Lung (tissue), 12 donors: Measurements from ENCODE around the gene NTF3. TPM values are rescaled to one million over a fixed set of nuclear protein-coding genes. Genes with fewer than 3 reads are reported as not detected.

Source experiments
- ATAC-seq: fragments of 200-7000 bp; cut with Tn5 transposase; one replicate; pipeline ENCODE4 v1.9.1; 2020; ENCODE audit warnings: moderate number of reproducible peaks; ENCODE audit not compliant: insufficient read depth, low FRiP score
- DNase-seq, 3 donors: peaks; one replicate each; pipeline ENCODE4 v3.0.0-alpha.2; 2013 to 2017
- H3K27ac ChIP-seq, 2 donors: one replicate each; pipeline ENCODE4 v1.5.1; 2013; ENCODE audit warnings: mild to moderate bottlenecking in 2 of 2, moderate library complexity in 2 of 2, control low read depth in 1 of 2, inconsistent platforms in 1 of 2, low read depth in 1 of 2, low read length in 1 of 2
- H3K27me3 ChIP-seq, 3 donors: one replicate each; pipeline ENCODE4 v1.5.1; 2013; ENCODE audit warnings: low read length in 2 of 3; ENCODE audit not compliant: control insufficient read depth in 3 of 3, insufficient read depth in 3 of 3
- H3K36me3 ChIP-seq, 4 donors: one replicate each; pipeline ENCODE4 v1.5.1; 2013; ENCODE audit warnings: low read length in 4 of 4, mild to moderate bottlenecking in 1 of 4, moderate library complexity in 1 of 4; ENCODE audit not compliant: control insufficient read depth in 4 of 4, insufficient read depth in 4 of 4
- H3K4me1 ChIP-seq, 5 donors: one replicate each; pipeline ENCODE4 v1.5.1; 2013; ENCODE audit warnings: low read length in 5 of 5, mild to moderate bottlenecking in 2 of 5, moderate library complexity in 1 of 5; ENCODE audit not compliant: control insufficient read depth in 5 of 5, insufficient read depth in 5 of 5
- H3K4me3 ChIP-seq: one replicate; pipeline ENCODE4 v1.5.1; 2013; ENCODE audit warnings: mild to moderate bottlenecking, control low read depth, moderate library complexity
- H3K9ac ChIP-seq, 2 donors: one replicate each; pipeline ENCODE4 v1.5.1; 2013; ENCODE audit warnings: low read length in 2 of 2, control low read depth in 1 of 2; ENCODE audit not compliant: insufficient read depth in 1 of 2
- H3K9me3 ChIP-seq, 4 donors: one replicate each; pipeline ENCODE4 v1.5.1; 2013; ENCODE audit warnings: low read length in 3 of 4, mild to moderate bottlenecking in 1 of 4, moderate library complexity in 1 of 4; ENCODE audit not compliant: control insufficient read depth in 4 of 4, insufficient read depth in 3 of 4
- CTCF ChIP-seq: IDR thresholded peaks from 2 replicates; pipeline ENCODE4 v1.5.1; 2012; ENCODE audit warnings: mild to moderate bottlenecking; ENCODE audit errors: control extremely low read depth, extremely low read depth
- WGBS, 2 donors: extraction: QIAGEN DNeasy Blood & Tissue Kit; methylation state at CpG; one replicate each; pipeline ENCODE4 v1.1.7; 2013; 5-methylcytosine and 5-hydroxymethylcytosine counted together
- polyA plus RNA-seq, 2 donors: library from polyadenylated mRNA; stranded (reverse); fragments of 200-250 nt; gene quantifications; one replicate each; pipeline ENCODE4 v1.2.1, GENCODE V29; 2013
- total RNA-seq, 2 donors: library from RNA; depleted of rRNA in 1 of 2; stranded (reverse); fragments of >200 nt in 1 of 2; gene quantifications; one replicate each; pipeline ENCODE4 v1.2.1, GENCODE V29; 2014 to 2021
- donor health status: control.
- donor health status: control.
- donor health status: Bipolar disorder and iron deficiency.
- donor health status: healthy.
- donor health status: DM: yes; HTN: yes; CAD: no.

NTF3 gene
- total and polyA plus RNA-seq, 4 donors: 0.84 to 2.7 (median 1.0) TPM

DNA sequence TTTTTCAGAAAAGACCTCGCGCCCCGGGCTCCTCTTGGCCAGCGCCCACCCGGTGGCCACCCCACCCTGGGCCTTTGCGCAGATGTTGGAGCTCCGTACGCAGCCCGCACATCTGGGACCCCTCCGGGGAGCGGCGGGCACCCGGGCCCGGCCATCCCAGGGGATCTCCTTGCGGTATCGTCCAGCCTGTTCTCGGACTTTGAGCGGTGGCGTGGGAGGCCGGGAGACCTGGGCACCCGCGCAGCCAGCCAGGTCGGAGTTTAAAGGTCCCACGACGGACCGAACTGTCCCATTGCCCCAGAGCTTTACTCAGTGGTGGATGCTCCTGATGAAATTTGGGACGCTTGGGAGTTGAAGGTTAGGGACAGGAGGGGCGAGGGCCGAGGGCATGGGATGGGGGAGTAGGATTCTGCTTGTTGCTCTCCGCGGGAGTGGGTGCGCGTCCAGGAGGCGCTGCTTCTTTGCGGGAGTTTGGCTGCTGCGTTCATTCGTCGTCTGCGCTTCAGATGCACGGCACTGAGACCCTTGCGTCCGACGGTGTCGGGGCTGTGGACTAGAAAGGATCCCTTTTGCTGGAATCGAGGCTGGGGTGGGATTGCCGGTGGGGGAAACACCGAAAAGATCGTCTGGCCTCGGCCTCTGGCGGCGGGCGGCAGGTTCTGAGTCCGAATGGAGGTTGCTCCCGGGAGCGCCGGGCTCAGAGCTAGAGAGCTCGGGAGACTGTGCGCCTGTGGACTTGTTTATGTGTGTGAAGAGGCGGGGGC lies 1.4 kb downstream of the NTF3 start:
- TF ChIP-seq CTCF: no peak
- Histone ChIP-seq H3K27ac (no peak overlapping the region), H3K27me3 (peaks cover 2 to 67% (median 45%) of the 10 kb centered on the region in 3 donors), H3K9ac (peak overlapping the region in 1 of 2 donors; percentile 19), H3K9me3 (no peaks in the 10 kb centered on the region), H3K4me1 (peaks cover 0 to 54% (median 12%) of the 10 kb centered on the region in 5 donors), H3K4me3 (peak overlapping the region; percentile 24), H3K36me3 (no peaks in the 10 kb centered on the region)
- DNase-seq: peak; percentile 46 to 65 (median 55)
- WGBS, 2 donors: 1 to 3% methylated on average over 58 to 59 of the region's 59 CpGs
- no peak for ATAC-seq

DNA sequence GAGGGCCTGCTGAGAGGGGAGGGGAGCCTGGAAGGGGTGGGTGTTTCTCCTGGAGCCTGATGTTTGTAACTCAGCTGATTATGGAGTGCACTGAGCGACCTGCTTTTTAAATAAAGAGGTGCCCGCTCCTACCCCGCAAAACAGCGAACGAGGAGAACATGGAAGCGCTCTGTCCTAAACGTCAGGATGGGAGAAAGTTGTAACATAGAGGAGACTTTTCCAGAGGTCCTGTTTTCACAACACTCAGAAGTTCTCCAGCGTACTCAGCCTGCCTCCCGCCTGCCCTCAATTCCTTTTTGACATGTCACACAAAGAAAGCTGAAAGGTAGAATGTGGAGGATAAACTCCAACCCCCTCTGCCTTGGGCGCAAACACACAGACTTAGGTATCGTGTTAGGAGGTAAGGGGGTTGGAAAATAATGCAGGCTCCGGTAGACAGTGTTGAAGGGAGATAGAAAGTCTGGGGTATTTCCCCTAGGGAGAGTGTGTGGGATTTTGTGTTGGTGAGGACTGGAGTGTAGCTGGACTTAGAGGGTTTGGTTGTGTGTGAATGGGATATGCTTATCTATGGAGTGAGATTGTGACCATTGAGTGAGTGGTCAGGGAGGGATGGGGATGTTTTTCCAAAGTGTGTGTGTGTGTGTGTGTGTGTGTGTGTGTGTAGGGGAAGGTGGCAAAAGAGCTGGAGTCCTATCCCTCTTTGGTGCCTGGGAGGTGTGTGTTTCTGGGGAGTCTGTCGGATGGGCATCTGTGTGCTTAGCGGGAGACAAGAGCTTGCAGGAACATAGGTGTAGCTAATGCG lies 2.1 kb downstream of the NTF3 start:
- H3K27me3 ChIP-seq: peaks cover 2 to 67% (median 43%) of the 10 kb centered on the region in 3 donors

DNA sequence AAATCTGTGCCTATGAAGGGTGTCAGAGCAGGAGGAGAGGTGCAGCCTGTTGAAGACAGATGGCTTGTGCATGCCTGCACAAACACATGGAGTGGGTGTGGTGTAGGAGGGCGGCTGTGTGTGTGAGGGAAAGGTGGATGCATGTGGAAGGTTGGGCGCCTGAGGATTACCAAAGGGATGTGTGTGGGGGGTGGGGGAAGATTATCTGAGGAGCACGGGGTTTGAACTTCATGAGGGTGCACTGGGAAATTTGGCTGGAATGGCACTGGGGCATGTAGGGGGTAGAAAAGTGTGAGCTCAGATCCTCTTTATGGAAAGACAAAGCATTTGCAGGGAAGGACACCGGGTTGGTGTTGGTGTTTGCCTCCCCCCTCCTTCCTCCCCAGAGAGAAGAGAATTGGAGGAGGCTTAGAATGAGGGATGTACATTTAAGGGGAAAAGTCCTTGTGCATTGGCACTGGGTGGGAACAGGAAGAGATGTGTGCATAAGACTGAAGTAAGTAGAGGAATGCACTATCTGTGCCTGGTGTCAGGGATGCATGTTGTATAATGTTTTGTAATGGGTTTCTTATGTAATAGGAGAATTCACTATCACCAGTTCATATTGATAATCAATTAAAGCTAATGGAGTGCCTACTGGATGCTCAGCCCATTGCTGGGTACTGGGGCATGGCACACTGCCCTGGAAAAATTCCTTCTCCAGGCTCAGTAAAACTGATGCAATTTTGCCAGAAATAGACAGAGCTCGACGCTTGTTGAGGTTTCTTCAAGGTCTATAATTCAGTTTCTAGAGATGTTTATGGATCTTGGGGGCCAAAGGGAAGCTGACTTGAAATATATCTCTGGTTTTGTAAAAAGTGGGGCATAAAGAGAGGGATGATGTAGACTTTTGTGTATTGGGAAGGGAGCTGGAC lies 3.0 kb downstream of the NTF3 start:
- no peak overlapping the region for H3K4me3 ChIP-seq
- peaks cover 0 to 43% (median 11%) of the 10 kb centered on the region in 5 donors for H3K4me1 ChIP-seq
- H3K9me3 ChIP-seq: no peaks in the 10 kb centered on the region
- ATAC-seq (no peak), DNase-seq (no peak)
- TF ChIP-seq CTCF: no peak
- H3K27ac ChIP-seq: no peak overlapping the region
- WGBS, 2 donors: 59 to 71% methylated on average over 6 of the region's 6 CpGs
- H3K9ac ChIP-seq: no peak overlapping the region
- peaks cover 2 to 63% (median 36%) of the 10 kb centered on the region in 3 donors for H3K27me3 ChIP-seq
- no peaks in the 10 kb centered on the region for H3K36me3 ChIP-seq

More for the DNA sequence above, 2.1 kb downstream of the NTF3 start:
- 23 to 32% methylated on average over 15 of the region's 15 CpGs for WGBS, 2 donors
- H3K9ac ChIP-seq: no peak overlapping the region
- H3K9me3 ChIP-seq: no peaks in the 10 kb centered on the region
- H3K4me1 ChIP-seq: peaks cover 0 to 51% (median 11%) of the 10 kb centered on the region in 5 donors
- no peak overlapping the region for H3K27ac ChIP-seq
- no peak for ATAC-seq
- no peak overlapping the region for H3K4me3 ChIP-seq
- no peaks in the 10 kb centered on the region for H3K36me3 ChIP-seq
- no peak for TF ChIP-seq CTCF
- DNase-seq: peak in 2 of 3 donors; percentile 22 to 37
